Ectodermal cell (in vitro differentiated cells): ENCODE data around the gene BBX.

Source experiments
- H3K27ac ChIP-seq: 2 replicates; pipeline ENCODE4 v1.7.0; 2013; ENCODE audit warnings: mild to moderate bottlenecking, low read depth, low read length; ENCODE audit not compliant: insufficient read depth, poor library complexity, severe bottlenecking
- H3K27me3 ChIP-seq: 2 replicates; pipeline ENCODE4 v1.7.0; 2013; ENCODE audit warnings: mild to moderate bottlenecking, low read length; ENCODE audit not compliant: insufficient read depth, control insufficient read depth, poor library complexity, severe bottlenecking
- H3K36me3 ChIP-seq: one replicate; pipeline ENCODE4 v1.7.0; 2013; ENCODE audit warnings: low read length; ENCODE audit not compliant: control insufficient read depth, insufficient read depth
- H3K4me1 ChIP-seq: one replicate; pipeline ENCODE4 v1.7.0; 2013; ENCODE audit warnings: low read length; ENCODE audit not compliant: control insufficient read depth, insufficient read depth
- H3K4me3 ChIP-seq: 2 replicates; pipeline ENCODE4 v1.7.0; 2013; ENCODE audit warnings: low read depth, low read length, control low read depth; ENCODE audit not compliant: insufficient read depth
- H3K9me3 ChIP-seq: 2 replicates; pipeline ENCODE4 v1.7.0; 2013; ENCODE audit warnings: mild to moderate bottlenecking, low read length, moderate library complexity; ENCODE audit not compliant: control insufficient read depth
- WGBS, 2 experiments: methylation state at CpG; one replicate each; pipeline ENCODE4 v1.1.7; 2013; ENCODE audit warnings: missing lambda C conversion rate in 2 of 2; 5-methylcytosine and 5-hydroxymethylcytosine counted together

BBX gene

GRCh38 chr3:107641572-107642307 lies 119.0 kb downstream of the BBX start:
- Histone ChIP-seq H3K27ac (no peak overlapping the region), H3K4me3 (no peak overlapping the region), H3K27me3 (no peaks in the 10 kb centered on the region), H3K4me1 (no peaks in the 10 kb centered on the region), H3K9me3 (no peaks in the 10 kb centered on the region), H3K36me3 (no peaks in the 10 kb centered on the region)
- 56% methylated on average over 2 of the region's 2 CpGs; no CpG with 5 or more reads in 1 of the 2 experiments for WGBS, 2 experiments

GRCh38 chr3:107643038-107643883 lies 120.5 kb downstream of the BBX start:
- WGBS, 2 experiments: 69 to 75% methylated on average over 6 of the region's 6 CpGs
- H3K36me3 ChIP-seq: no peaks in the 10 kb centered on the region

GRCh38 chr3:107644631-107645030 lies 121.9 kb downstream of the BBX start:
- Histone ChIP-seq H3K9me3 (no peaks in the 10 kb centered on the region), H3K36me3 (no peaks in the 10 kb centered on the region), H3K4me3 (no peak overlapping the region), H3K4me1 (no peaks in the 10 kb centered on the region), H3K27me3 (no peaks in the 10 kb centered on the region), H3K27ac (no peak overlapping the region)
- 94 to 100% methylated on average over 2 of the region's 3 CpGs for WGBS, 2 experiments

More at GRCh38 chr3:107643038-107643883, 120.5 kb downstream of the BBX start:
- H3K27ac ChIP-seq: no peak overlapping the region
- no peaks in the 10 kb centered on the region for H3K27me3 ChIP-seq
- no peak overlapping the region for H3K4me3 ChIP-seq
- H3K4me1 ChIP-seq: no peaks in the 10 kb centered on the region
- H3K9me3 ChIP-seq: no peaks in the 10 kb centered on the region

GRCh38 chr3:107650788-107651187 lies 128.0 kb downstream of the BBX start:
- H3K27ac ChIP-seq: no peak overlapping the region
- H3K4me1 ChIP-seq: no peaks in the 10 kb centered on the region
- WGBS, 2 experiments: 89 to 93% methylated on average over 2 of the region's 3 CpGs
- H3K27me3 ChIP-seq: no peaks in the 10 kb centered on the region
- H3K9me3 ChIP-seq: no peaks in the 10 kb centered on the region
- no peak overlapping the region for H3K4me3 ChIP-seq
- H3K36me3 ChIP-seq: no peaks in the 10 kb centered on the region

GRCh38 chr3:107651782-107652181 lies 129.0 kb downstream of the BBX start:
- H3K27me3 ChIP-seq: no peaks in the 10 kb centered on the region
- no peaks in the 10 kb centered on the region for H3K4me1 ChIP-seq
- H3K9me3 ChIP-seq: no peaks in the 10 kb centered on the region
- H3K4me3 ChIP-seq: no peak overlapping the region
- no peaks in the 10 kb centered on the region for H3K36me3 ChIP-seq
- H3K27ac ChIP-seq: no peak overlapping the region

DNA sequence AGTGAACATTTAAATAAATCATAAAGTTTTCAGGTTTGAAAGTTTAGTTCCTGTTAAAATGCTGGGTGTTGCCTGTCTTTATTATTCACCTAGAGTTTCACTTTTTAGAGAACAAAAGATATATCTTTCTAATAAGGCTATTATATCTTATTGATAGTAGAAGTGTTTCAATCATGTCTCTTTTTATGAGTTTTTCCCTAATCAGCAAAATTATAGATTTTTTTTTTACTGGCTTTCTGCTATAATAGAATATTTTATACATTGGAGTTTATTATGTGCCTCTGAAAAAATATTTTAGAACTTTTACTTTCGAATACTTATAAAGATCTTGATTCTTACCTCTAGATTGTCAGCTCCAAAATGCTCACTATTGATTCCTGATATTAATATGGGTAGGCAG lies 131.5 kb downstream of the BBX start:
- no peaks in the 10 kb centered on the region for H3K27me3 ChIP-seq
- H3K36me3 ChIP-seq: no peaks in the 10 kb centered on the region
- H3K9me3 ChIP-seq: no peaks in the 10 kb centered on the region
- no peak overlapping the region for H3K27ac ChIP-seq
- H3K4me3 ChIP-seq: no peak overlapping the region
- no peaks in the 10 kb centered on the region for H3K4me1 ChIP-seq
- WGBS, 2 experiments: no CpG with 5 or more reads among the region's 1 CpG

GRCh38 chr3:107657971-107658370 lies 135.2 kb downstream of the BBX start:
- no peaks in the 10 kb centered on the region for H3K9me3 ChIP-seq
- WGBS, 2 experiments: no CpG with 5 or more reads among the region's 2 CpGs
- no peaks in the 10 kb centered on the region for H3K4me1 ChIP-seq
- no peaks in the 10 kb centered on the region for H3K27me3 ChIP-seq
- no peak overlapping the region for H3K4me3 ChIP-seq
- H3K27ac ChIP-seq: no peak overlapping the region
- H3K36me3 ChIP-seq: no peaks in the 10 kb centered on the region

DNA sequence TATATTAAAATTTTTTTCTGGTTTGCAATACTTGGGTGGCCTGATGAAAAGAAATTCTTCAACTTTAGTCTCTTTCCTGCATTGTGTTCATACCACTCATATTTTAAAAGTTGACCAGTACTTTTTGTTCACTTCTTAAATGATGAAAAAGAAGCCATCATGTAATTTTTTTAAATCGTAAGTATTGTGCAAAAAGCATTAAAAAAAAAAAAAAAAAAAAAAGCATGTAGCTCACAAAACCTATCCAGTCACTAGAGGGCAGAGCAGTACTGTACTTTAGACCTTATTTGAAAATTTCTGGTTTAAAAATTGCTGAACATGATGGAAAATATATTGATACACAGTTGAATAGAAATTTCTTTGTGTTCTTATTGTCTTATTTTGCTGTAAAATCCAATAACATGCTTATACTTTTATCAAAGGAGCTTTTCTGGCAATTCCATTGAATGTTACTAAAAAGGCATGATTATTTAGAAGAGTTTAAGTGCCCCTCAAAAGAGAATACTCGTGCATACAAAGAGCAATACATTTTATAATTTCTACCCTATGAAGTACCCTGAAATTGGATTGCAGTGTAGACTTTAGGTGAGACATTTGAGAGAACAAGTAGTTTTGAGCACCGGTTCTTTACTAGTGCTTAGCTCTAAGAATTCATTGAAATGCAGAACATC lies 137.7 kb downstream of the BBX start:
- Histone ChIP-seq H3K27ac (no peak overlapping the region), H3K9me3 (no peaks in the 10 kb centered on the region), H3K4me1 (no peaks in the 10 kb centered on the region), H3K27me3 (no peaks in the 10 kb centered on the region), H3K36me3 (no peaks in the 10 kb centered on the region), H3K4me3 (no peak overlapping the region)
- 88 to 90% methylated on average over 1 to 2 of the region's 3 CpGs for WGBS, 2 experiments

GRCh38 chr3:107661447-107662123 lies 138.8 kb downstream of the BBX start:
- no peaks in the 10 kb centered on the region for H3K4me1 ChIP-seq
- no peak overlapping the region for H3K27ac ChIP-seq
- H3K4me3 ChIP-seq: no peak overlapping the region
- H3K36me3 ChIP-seq: no peaks in the 10 kb centered on the region
- no peaks in the 10 kb centered on the region for H3K27me3 ChIP-seq
- 76 to 78% methylated on average over 3 of the region's 3 CpGs for WGBS, 2 experiments
- H3K9me3 ChIP-seq: no peaks in the 10 kb centered on the region

DNA sequence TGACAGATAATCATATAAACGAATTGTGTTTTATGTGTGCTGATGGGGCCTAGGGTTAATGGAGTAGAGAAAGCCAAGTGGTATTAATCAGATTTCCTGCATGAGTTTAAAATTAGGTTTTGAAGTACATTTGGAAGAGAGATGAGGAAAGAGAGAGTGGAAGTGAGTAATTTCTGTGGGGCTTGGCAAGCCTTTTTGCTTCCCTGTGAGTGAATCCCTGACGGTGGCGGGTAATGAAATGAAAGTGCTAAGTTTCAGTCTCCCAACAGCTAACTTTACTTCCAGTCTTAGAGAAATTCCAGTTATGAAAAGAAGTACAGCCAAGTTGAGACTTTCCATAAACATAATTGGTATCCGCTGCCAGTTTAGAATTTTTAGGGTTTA lies 139.4 kb downstream of the BBX start:
- H3K4me1 ChIP-seq: no peaks in the 10 kb centered on the region
- no peaks in the 10 kb centered on the region for H3K36me3 ChIP-seq
- 88 to 94% methylated on average over 4 of the region's 4 CpGs for WGBS, 2 experiments
- no peaks in the 10 kb centered on the region for H3K9me3 ChIP-seq
- H3K27ac ChIP-seq: no peak overlapping the region
- H3K27me3 ChIP-seq: no peaks in the 10 kb centered on the region
- no peak overlapping the region for H3K4me3 ChIP-seq
